Pulmonary artery endothelial cell (primary cell): ENCODE measurements around the gene STEAP2. TPM values are rescaled to one million over a fixed set of nuclear protein-coding genes. Genes with fewer than 3 reads are reported as not detected.
"Not testable (repeated sequence)": the region's sequence is repeated elsewhere in the genome, so short reads cannot be mapped to it uniquely, and the experiment has no call there.

Experiments
- DNase-seq: peaks from one replicate; pipeline ENCODE4 v3.0.0-alpha.2; 2011; ENCODE audit warnings: low read depth, low spot score
- total RNA-seq: library from RNA; depleted of rRNA; stranded (reverse); fragments of >200 nt; gene quantifications from 2 replicates; pipeline ENCODE4 v1.2.3, GENCODE V29; 2014

The STEAP2 gene
- 2.3 and 5.2 TPM in 2 replicates for total RNA-seq

GRCh38 chr7:90211391-90212148 is at the start of gene STEAP2:
STEAP2 (plus strand) TSS chr7:90211740; CDS start chr7:90225083, 13,343 bp downstream.
- DNase-seq, result peak; percentile 79

GRCh38 chr7:90163534-90163933 is 48.0 kb upstream of the STEAP2 start:
- DNase-seq, result no peak

GRCh38 chr7:90165724-90166123 is 45.8 kb upstream of the STEAP2 start:
- no peak for DNase-seq

- no peak for DNase-seq
These were observed 45.4 kb upstream of the STEAP2 start for GRCh38 chr7:90166153-90166552.

- no peak for DNase-seq
These were observed 44.2 kb upstream of the STEAP2 start for GRCh38 chr7:90167361-90167760.

- DNase-seq, result no peak
These were observed 41.6 kb upstream of the STEAP2 start for GRCh38 chr7:90169891-90170290.

- DNase-seq, result no peak
These were observed 39.4 kb upstream of the STEAP2 start for GRCh38 chr7:90172121-90172520.

GRCh38 chr7:90172624-90173023 is 38.9 kb upstream of the STEAP2 start:
- DNase-seq, result no peak

GRCh38 chr7:90173127-90173844 is 38.3 kb upstream of the STEAP2 start:
- no peak for DNase-seq

GRCh38 chr7:90175667-90176066 is 35.9 kb upstream of the STEAP2 start:
- DNase-seq, result no peak

GRCh38 chr7:90176195-90176594 is 35.3 kb upstream of the STEAP2 start:
- no peak for DNase-seq

GRCh38 chr7:90178166-90178565 is 33.4 kb upstream of the STEAP2 start:
- no peak for DNase-seq

- peak; percentile 52 for DNase-seq
These were observed 32.8 kb upstream of the STEAP2 start for GRCh38 chr7:90178679-90179278.

GRCh38 chr7:90180011-90180585 is 31.4 kb upstream of the STEAP2 start:
- DNase-seq, result no peak

GRCh38 chr7:90180649-90181048 is 30.9 kb upstream of the STEAP2 start:
- DNase-seq, result no peak

GRCh38 chr7:90181485-90181884 is 30.1 kb upstream of the STEAP2 start:
- DNase-seq, result no peak

- DNase-seq, result not testable (repeated sequence)
These were observed 25.2 kb upstream of the STEAP2 start for GRCh38 chr7:90186290-90186689.

- DNase-seq, result no peak
These were observed 24.0 kb upstream of the STEAP2 start for GRCh38 chr7:90187507-90188050.

- no peak for DNase-seq
These were observed 23.3 kb upstream of the STEAP2 start for GRCh38 chr7:90188281-90188680.

- DNase-seq, result no peak
These were observed 20.5 kb upstream of the STEAP2 start for GRCh38 chr7:90190995-90191394.

- no peak for DNase-seq
These were observed 19.9 kb upstream of the STEAP2 start for GRCh38 chr7:90191648-90192047.
